NCI-H82 (cell line): ENCODE data around the gene TATDN3.
A peak's percentile ranks its signal among the peaks of the same experiment; 100 is the strongest.
"Not testable (repeated sequence)": the region's sequence is repeated elsewhere in the genome, so short reads cannot be mapped to it uniquely, and the experiment has no call there.

Experiments used
- DNase-seq: peaks from one replicate; lab custom pipeline; 2025; lab: John Stamatoyannopoulos, UW

Gene TATDN3

DNA sequence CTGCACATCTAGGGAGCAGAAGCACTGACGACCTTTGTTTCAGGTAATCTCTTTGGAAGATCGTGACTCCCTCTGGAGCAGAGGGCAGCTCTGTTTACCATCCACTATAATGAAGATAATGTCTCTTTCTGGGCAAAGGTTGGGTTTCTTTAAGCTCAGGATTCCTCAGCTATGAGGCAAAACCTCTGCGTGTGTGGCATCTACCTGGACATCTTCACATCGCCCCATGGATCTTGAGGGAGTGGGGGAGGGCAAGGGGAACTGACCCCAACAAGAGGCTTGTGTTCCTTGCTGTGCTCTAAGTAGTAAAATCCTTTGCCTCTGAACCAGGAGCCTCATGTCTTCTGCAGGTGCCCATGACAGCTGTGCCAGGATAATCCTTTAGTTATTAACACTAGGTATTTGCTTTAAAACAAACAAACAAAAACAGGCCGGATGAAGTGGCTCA lies 36.2 kb downstream of the TATDN3 start:
- peak; percentile 97 for DNase-seq

DNA sequence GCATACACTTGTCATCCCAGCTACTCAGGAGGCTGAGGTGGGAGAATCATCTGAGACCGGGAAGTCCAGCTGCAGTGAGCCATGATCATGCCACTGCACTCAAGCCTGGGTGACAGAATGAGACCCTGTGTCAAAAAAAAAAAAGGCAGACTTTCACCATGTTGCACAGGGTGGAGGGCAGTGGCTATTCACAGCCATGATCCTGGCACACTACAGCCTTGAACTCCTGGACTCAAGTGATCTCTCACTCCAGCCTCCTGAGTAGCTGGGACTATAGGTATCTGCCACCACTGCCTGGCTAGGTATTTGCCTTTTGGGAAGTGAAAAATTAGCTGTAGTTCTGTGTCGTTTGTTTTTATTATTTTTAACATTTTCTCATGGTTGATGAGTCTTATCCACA lies 36.7 kb downstream of the TATDN3 start:
- DNase-seq: peak; percentile 64

DNA sequence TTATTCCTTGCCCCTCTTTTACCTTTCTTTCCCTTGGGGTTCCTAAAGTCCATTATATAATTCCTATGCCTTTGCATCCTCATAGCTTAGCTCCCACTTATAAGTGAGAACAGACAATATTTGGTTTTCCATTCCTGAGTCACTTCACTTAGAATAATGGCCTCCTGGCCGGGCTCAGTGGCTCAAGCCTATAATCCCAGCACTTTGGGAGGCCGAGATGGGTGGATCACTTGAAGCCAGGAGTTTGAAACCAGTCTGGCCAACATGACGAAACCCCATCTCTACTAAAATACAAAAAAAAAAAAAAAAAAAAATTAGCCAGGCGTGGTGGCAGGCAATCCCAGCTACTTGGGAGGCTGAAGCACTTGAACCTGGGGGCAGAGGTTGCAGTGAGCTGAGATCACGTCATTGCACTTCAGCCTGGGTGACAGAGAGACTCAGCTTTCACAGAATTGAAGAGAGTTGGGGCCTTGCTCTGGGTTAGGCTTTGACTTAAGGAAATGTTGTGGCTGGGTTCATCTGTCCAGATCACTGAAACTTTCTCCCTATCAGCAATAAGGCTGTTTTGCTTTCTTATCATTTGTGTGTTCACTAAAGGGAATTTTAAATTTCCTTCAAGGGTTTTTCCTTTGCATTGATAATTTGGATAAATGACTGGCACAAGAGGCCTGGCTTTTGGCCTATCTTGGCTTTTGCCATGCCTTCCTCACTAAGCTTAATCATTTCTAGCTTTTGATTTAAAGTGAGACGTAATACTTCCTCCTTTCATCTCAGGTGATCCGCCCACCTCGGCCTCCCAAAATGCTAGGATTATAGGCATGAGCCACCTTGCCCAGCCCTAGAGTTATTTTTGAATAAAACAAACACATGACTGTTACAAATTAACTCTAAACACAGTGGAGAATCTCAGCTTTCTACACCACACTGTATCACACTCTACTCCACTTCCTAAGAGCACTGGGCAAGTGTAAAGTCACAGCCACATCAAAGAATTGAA lies 41.8 kb downstream of the TATDN3 start:
- not testable (repeated sequence) for DNase-seq

DNA sequence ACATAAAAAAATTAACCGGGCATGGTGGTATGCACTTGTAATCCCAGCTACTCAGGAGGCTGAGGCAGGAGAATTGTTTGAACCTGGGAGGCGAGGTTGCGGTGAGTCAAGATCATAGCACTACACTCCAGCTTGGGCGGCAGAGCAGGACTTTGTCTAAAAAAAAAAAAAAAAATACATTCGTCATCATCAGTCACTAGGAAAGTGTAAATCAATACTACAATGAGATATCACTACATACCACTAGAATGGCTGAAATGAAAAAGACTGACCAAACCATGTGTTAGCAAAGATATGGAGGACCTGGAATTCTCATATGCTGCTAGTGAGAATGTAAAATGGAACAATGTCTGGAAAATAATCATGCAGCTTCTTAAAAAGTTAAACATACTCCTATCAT lies 46.5 kb downstream of the TATDN3 start:
- no peak for DNase-seq

DNA sequence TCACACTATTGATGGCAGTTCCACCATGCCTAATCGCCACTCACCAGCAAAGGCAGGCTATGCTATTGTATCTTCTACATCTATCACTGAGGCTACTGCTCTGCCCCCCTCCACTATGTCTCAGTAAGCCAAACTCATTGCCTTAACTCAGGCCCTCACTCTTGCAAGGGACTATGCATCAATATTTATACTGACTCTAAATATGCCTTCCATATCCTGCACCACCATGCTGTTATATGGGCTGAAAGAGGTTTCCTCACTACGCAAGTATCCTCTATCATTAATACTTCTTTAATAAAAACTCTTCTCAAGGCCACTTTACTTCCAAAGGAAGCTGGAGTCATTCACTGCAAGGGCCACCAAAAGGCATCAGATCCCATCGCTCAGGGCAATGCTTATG lies 52.8 kb downstream of the TATDN3 start:
- DNase-seq: not testable (repeated sequence)

DNA sequence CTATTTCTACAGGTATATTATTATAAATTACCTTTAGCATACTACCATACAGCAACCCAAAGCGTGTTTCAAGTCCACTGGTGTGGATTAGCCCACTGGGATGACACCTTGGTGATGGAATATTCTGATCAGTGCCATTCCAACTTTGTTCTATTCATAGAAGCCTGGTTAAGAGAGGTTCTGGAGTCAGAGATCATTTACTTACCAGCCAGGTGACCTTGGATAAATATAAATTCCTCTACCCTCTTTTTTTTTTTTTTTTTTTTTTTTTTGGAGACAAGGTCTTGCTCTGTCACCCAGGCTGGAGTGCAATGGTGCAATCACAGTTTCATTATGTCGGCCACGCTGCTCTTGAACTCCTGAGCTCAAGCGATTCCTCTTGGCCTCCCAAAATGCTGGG lies 55.9 kb downstream of the TATDN3 start, which contains the start of gene SPATA45:
SPATA45 (minus strand) TSS at position 101 of the 400 bp plus-strand sequence. CDS start 11,500 bp downstream, outside the sequence.
- DNase-seq: no peak

DNA sequence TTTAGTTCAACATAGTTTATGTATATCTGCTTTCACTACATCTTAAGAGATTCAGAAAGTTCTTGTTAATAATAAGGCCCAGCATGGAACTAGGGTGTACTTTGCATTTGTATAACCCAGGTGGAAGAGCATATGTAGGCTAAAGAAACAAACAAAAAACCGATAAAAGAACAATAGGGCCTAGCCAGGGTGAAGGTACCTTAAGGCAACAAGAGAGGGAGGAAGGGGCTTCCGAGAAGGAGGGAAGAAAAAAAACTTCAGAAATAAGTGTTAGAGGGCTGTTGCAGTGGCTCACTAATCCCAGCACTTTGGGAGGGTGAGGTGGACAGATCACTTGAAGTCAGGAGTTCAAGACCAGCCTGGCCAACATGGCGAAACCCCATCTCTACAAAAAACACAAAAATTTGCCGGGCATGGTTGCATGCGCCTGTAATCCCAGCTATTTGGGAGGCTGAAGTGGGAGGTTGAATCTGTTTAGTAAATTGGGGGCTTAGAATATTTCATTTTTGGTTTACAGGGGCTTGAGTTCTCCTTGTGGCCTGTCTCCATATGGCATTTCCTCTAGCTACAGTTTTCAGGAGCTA lies 60.5 kb downstream of the TATDN3 start:
- DNase-seq: no peak

DNA sequence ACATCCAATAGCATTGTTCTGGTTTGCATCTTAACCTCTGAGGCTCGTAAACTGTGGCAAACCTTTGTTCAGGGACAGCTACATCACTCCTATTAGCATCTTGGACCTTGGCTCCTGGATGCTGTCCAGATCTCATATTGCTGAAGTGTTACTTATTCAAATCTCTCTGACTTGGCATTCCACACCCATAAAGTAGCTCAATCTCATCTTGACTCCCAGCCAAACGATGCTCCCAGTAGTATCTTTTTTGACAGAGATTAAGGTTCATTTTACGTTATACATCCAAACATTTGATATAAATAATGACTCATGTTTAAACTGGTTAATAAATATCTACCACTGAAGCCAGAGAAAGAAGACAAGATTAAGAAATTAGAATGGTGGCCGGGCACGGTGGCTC lies 62.0 kb downstream of the TATDN3 start:
- no peak for DNase-seq

DNA sequence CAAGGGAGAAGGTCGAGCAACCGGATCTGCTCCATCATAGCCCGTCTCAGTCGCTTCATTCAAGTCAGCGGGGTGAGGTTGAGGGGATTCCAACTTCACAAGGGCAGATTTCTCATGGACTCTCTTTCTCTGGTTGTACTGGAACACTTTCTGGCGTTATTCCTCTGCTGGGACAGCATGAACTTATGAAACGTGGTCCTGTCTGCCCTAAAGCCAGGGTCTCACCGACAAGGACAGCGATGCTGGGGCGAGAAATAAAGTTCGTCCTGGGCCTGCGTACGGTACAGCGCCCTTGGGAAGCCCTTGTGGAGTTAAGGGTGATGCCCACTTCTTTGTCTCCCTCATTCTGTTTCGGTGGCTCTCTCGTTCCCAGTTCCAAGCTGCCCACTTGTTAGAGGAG lies 65.1 kb downstream of the TATDN3 start:
- DNase-seq: peak; percentile 13

DNA sequence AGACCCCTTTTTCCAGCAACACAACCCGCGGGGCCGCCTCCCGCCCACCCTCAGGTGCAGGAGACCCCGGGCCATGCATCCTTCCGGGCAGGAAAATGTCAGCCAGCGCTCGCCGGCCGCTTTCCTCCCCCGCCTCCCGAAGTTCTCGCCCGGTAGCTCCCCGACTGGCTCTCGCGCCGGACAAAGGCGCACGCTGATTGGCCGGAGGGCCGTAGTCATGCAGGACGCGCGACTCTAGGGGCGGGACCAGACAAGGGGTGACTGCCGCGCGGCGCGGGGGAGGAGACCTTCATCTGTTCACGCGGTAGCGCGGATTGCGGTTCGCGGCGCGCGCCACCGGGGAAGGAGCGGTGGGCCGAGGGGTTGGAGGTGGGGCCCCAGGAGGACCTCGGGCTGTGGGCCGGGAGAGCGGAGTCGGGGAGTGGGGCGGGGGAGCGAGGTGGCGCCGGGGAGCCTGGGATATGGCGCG lies 66.3 kb downstream of the TATDN3 start, which contains the start of gene FLVCR1:
FLVCR1 (plus strand) TSS at position 284 of the 469 bp plus-strand sequence; CDS start at position 462, 178 bp downstream.
- peak; percentile 99 for DNase-seq

DNA sequence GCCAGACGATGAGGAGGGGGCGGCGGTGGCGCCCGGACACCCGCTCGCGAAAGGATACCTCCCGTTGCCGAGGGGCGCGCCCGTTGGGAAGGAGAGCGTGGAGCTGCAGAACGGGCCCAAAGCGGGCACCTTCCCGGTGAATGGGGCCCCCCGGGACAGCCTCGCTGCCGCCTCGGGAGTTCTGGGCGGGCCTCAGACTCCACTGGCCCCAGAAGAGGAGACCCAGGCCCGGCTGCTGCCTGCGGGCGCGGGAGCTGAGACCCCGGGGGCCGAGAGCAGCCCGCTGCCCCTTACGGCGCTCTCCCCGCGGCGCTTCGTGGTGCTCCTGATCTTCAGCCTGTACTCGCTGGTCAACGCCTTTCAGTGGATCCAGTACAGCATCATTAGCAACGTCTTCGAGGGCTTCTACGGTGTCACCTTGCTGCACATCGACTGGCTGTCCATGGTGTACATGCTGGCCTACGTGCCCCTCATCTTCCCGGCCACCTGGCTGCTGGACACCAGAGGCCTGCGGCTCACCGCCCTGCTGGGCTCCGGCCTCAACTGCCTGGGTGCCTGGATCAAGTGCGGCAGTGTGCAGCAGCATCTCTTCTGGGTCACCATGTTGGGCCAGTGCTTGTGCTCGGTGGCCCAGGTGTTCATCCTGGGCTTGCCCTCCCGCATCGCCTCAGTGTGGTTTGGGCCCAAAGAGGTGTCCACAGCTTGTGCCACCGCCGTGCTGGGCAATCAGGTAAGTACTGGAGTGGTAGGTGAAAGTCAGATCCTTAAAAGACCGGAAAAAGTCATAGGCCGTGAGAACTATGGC lies 67.0 kb downstream of the TATDN3 start:
- peak; percentile 72 for DNase-seq

DNA sequence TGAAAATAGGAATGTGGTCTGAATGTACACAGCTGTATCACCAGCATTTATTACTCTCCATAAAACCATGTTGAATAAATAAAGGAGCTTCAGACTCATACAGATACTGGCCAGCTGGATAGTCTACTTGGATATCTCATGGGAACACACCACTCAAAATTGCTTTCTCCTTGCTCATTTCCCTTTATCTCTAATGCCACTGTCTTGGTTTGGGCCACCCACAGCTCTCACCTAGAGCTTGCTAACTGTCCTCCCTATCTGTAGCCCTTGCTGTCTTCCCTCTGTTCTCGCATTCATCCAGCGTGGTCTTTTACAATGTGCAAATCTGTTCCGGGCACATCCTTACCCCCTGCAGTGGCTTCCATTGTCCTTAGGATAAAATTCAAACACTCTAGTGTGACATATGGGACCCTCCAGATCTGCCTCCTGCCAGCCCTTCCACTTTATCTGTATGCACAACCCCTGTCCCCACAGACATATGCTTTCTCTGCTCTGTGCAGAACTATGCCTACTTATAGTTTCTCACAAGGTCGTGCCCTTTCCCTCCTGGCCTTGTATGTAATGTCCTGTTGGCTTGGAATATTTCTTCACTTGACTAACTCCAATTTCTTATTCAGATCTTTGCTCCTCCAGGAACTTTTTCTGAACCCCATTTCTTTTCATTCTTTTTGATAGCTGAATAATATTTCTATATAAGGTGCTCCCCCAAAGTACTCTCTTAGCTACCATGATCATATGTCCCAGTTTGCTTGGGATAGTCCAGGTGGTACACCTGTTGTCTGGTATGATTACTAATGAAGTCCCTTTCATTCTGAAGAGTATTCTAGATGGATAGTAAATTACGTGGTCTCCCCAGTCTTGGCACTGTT lies 69.3 kb downstream of the TATDN3 start:
- DNase-seq: peak; percentile 48

DNA sequence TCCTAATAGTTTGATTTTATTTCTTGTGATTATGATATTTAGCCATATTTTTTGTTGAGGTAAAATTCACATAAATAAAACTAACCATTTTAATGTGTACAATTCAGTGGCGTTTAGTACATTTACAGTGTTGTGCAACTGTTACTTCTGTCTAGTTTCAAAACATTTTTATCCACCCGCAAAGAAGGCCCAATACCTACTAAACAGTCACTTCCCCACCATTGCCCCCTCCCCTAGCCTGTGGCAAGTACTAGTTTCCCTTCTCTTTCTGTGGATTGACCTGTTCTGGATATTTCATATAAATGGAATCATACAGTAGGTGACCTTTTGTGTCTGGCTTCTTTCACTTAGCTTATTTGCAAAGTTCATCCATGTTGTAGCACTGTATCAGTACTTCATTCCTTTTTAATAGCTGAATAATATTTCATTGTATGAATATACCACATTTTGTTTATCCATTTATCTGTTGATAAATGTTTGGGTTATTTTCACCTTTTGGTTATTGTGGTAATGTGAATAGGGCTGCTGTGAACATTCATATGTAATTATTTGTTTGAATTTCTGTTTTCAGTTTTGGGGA lies 70.5 kb downstream of the TATDN3 start:
- no peak for DNase-seq

DNA sequence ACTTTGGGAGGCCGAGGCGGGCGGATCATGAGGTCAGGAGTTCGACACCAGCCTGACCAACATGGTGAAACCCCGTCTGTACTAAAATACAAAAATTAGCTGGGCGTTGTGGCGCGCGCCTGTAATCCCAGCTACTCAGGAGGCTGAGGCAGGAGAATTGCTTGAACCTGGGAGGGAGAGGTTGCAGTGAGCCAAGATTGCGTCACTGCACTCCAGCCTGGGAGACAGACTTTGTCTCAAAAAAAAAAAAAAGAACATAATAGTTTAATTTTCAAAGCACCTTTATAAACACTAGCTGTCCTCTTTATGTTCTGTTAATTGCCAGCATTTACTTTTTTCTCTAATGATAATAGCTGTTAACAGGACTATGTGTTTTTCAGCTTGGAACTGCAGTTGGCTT lies 71.7 kb downstream of the TATDN3 start:
- DNase-seq: not testable (repeated sequence)

DNA sequence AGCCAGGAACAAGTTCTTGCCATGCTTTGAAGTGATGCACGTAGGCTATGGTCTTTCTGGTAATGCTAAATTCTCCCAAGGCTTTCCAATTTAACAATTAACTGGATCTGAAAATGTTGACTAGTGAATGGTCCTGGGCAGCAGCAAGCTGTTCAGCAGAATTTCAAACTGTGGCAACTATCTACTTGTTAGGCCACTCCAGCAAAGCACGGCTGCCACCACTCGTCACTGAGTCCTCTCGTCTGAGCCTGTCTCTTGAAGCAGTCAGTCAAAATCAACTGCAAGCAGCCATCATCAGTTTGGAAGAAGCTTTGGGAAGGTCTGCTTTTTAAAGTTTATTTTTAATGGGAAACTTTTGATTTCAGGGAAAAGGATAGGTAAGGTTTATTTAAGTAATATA lies 72.5 kb downstream of the TATDN3 start:
- no peak for DNase-seq
